RPMI7951 (cell line): ENCODE measurements around the gene RBM28. TPM values are rescaled to one million over a fixed set of nuclear protein-coding genes. Genes with fewer than 3 reads are reported as not detected.
"Not testable (repeated sequence)": the region's sequence is repeated elsewhere in the genome, so short reads cannot be mapped to it uniquely, and the experiment has no call there.

Experiments used
- DNase-seq: peaks from one replicate; pipeline ENCODE4 v3.0.0-alpha.2; 2012; ENCODE audit warnings: low read depth
- total RNA-seq: library from RNA; depleted of rRNA; stranded (reverse); fragments of >200 nt; shearing (Covaris generic); gene quantifications from 2 replicates; pipeline ENCODE4 v1.2.3, GENCODE V29; 2014

Gene RBM28
- total RNA-seq, 1 experiment from 2014 or later = 11.8 TPM

- no peak for DNase-seq
These were observed 7.1 kb upstream of the RBM28 start for GRCh38 chr7:128350708-128351295.

GRCh38 chr7:128349466-128349825 is 5.7 kb upstream of the RBM28 start:
- no peak for DNase-seq

- DNase-seq = peak; percentile 37
These were observed 4.0 kb upstream of the RBM28 start for GRCh38 chr7:128347647-128348097.

GRCh38 chr7:128344431-128344774 is 695 bp upstream of the RBM28 start:
- DNase-seq = no peak

GRCh38 chr7:128341733-128342132 is 2.0 kb downstream of the RBM28 start:
- DNase-seq = no peak

GRCh38 chr7:128335730-128336129 is 8.0 kb downstream of the RBM28 start:
- DNase-seq = no peak

GRCh38 chr7:128324368-128324680 is 19.4 kb downstream of the RBM28 start:
- DNase-seq = no peak

GRCh38 chr7:128323459-128324367 is 20.0 kb downstream of the RBM28 start:
- DNase-seq = no peak

GRCh38 chr7:128323040-128323439 is 20.7 kb downstream of the RBM28 start:
- no peak for DNase-seq

GRCh38 chr7:128322040-128322643 is 21.6 kb downstream of the RBM28 start:
- DNase-seq = peak; percentile 68

- no peak for DNase-seq
These were observed 22.7 kb downstream of the RBM28 start for GRCh38 chr7:128321044-128321422.

- DNase-seq = no peak
These were observed 25.0 kb downstream of the RBM28 start for GRCh38 chr7:128318691-128319090.

- DNase-seq = peak; percentile 24
These were observed 32.7 kb downstream of the RBM28 start for GRCh38 chr7:128311013-128311412.

GRCh38 chr7:128310499-128310898 is 33.2 kb downstream of the RBM28 start:
- no peak for DNase-seq

- peak; percentile 30 for DNase-seq
These were observed 33.7 kb downstream of the RBM28 start for GRCh38 chr7:128309976-128310375.

GRCh38 chr7:128309124-128309523 is 34.6 kb downstream of the RBM28 start:
- DNase-seq = no peak

GRCh38 chr7:128307061-128307460 is 36.6 kb downstream of the RBM28 start:
- DNase-seq = no peak

GRCh38 chr7:128304212-128304611 is 39.5 kb downstream of the RBM28 start:
- DNase-seq = peak; percentile 64

- no peak for DNase-seq
These were observed 40.1 kb downstream of the RBM28 start for GRCh38 chr7:128303643-128304042.

GRCh38 chr7:128303133-128303532 is 40.6 kb downstream of the RBM28 start:
- no peak for DNase-seq

- DNase-seq = no peak
These were observed 41.6 kb downstream of the RBM28 start for GRCh38 chr7:128302139-128302538.

GRCh38 chr7:128299109-128299607 is 44.5 kb downstream of the RBM28 start:
- no peak for DNase-seq

GRCh38 chr7:128298004-128298403 is 45.7 kb downstream of the RBM28 start:
- not testable (repeated sequence) for DNase-seq
